Thyroid gland (tissue), 4 donors: ENCODE measurements around the gene MAPK1.

ENCODE experiments used
- POLR2A ChIP-seq, 2 donors: fragments of 450-650 bp; IDR thresholded peaks; one replicate each; pipeline ENCODE4 v1.6.1; 2017; ENCODE audit warnings: antibody characterized with exemption in 2 of 2, mild to moderate bottlenecking in 2 of 2, moderate library complexity in 1 of 2
- TF ChIP-seq, protein P1 (sequence below), 6 experiments: fragments of 200-600 bp in 3 of 6; fragments of 450-650 bp in 3 of 6; sonication (generic) in 3 of 6; IDR thresholded peaks; one replicate each; pipeline ENCODE4 v1.5.1; 2016 to 2019; ENCODE audit warnings: antibody characterized with exemption in 6 of 6, mild to moderate bottlenecking in 2 of 6, inconsistent platforms in 1 of 6, moderate library complexity in 1 of 6

DNA sequence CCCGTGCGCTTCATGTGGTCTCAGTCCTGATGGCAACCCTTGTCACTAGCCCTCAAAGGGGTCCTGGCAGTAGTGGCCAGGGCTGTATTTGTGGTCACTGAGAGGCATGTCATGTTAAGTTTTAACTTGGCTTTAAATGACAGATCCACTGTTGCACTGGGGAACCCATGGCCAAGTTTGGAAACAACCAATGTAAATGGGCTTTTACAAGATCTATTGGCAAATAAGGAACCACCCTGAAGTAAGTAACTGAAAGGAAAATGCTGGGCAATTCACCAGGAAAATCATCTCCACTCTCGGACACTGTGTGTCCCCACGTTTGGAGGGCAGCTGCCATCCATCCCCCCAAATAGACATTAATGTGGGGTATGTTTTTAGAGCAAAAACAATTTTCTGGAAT is 140.3 kb downstream of the MAPK1 start:
- TF ChIP-seq, protein P1, sequence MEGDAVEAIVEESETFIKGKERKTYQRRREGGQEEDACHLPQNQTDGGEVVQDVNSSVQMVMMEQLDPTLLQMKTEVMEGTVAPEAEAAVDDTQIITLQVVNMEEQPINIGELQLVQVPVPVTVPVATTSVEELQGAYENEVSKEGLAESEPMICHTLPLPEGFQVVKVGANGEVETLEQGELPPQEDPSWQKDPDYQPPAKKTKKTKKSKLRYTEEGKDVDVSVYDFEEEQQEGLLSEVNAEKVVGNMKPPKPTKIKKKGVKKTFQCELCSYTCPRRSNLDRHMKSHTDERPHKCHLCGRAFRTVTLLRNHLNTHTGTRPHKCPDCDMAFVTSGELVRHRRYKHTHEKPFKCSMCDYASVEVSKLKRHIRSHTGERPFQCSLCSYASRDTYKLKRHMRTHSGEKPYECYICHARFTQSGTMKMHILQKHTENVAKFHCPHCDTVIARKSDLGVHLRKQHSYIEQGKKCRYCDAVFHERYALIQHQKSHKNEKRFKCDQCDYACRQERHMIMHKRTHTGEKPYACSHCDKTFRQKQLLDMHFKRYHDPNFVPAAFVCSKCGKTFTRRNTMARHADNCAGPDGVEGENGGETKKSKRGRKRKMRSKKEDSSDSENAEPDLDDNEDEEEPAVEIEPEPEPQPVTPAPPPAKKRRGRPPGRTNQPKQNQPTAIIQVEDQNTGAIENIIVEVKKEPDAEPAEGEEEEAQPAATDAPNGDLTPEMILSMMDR (IDR thresholded peaks at IDR 0.05) = no peak
- TF ChIP-seq POLR2A (IDR thresholded peaks at IDR 0.05) = no peak
